H1 (cell line): Measurements from ENCODE around the gene CHMP1B. TPM values are rescaled to one million over a fixed set of nuclear protein-coding genes. Genes with fewer than 3 reads are reported as not detected.
A peak's percentile ranks its signal among the peaks of the same experiment; 100 is the strongest.

Experiments used
- CTCF ChIA-PET: fragments of 300-600 bp; sonication (Branson Sonifier 250); formaldehyde crosslinking; loops from one replicate; lab custom pipeline; 2021; ENCODE audit not compliant: partially characterized antibody; lab: Charles Lee
- POLR2A ChIA-PET: fragments of 300-600 bp; sonication (Branson Sonifier 250); formaldehyde crosslinking; loops from one replicate; lab custom pipeline; 2021; ENCODE audit warnings: inconsistent platforms; ENCODE audit not compliant: partially characterized antibody; lab: Charles Lee
- DNase-seq, 2 experiments: peaks; one replicate each; pipeline versions ENCODE4 v3.0.0 to v3.0.0-alpha.2; 2010 to 2022; ENCODE audit warnings: low spot score in 2 of 2, low read depth in 1 of 2, mixed read lengths in 1 of 2
- FAIRE-seq: peaks from 2 replicates; lab custom pipeline; 2011; peaks lifted over from hg19 to GRCh38; lab: Jason Lieb, UNC
- H2AFZ ChIP-seq: 2 replicates; pipeline ENCODE4 v1.8.1; 2012; ENCODE audit warnings: low read length, inconsistent platforms
- H2AK5ac ChIP-seq: 2 replicates; pipeline ENCODE4 v1.6.1; 2013; ENCODE audit warnings: low read depth, low read length
- H2BK120ac ChIP-seq: replicated peaks from 2 replicates; pipeline ENCODE3; 2013; ENCODE audit warnings: low read depth, low read length, inconsistent platforms
- H2BK12ac ChIP-seq: 2 replicates; pipeline ENCODE4 v1.6.1; 2013; ENCODE audit warnings: low read depth, low read length
- H2BK15ac ChIP-seq: 2 replicates; pipeline ENCODE4 v1.6.1; 2013; ENCODE audit warnings: low read length
- H2BK20ac ChIP-seq: 2 replicates; pipeline ENCODE4 v1.6.1; 2013; ENCODE audit warnings: low read length
- H2BK5ac ChIP-seq: 2 replicates; pipeline ENCODE4 v1.6.1; 2013; ENCODE audit warnings: low read depth, low read length
- H3K14ac ChIP-seq: 2 replicates; pipeline ENCODE4 v1.6.1; 2013; ENCODE audit warnings: inconsistent platforms; ENCODE audit not compliant: insufficient read length
- H3K18ac ChIP-seq: 2 replicates; pipeline ENCODE4 v1.6.1; 2013; ENCODE audit warnings: low read length; ENCODE audit errors: extremely low read depth
- H3K23ac ChIP-seq: 2 replicates; pipeline ENCODE4 v1.6.1; 2013; ENCODE audit warnings: inconsistent platforms; ENCODE audit not compliant: insufficient read length
- H3K23me2 ChIP-seq: 2 replicates; pipeline ENCODE4 v1.6.1; 2013; ENCODE audit warnings: low read depth, low read length
- H3K27ac ChIP-seq: 2 replicates; pipeline ENCODE4 v1.6.1; 2011; ENCODE audit warnings: low read depth, low read length, inconsistent platforms
- H3K27me3 ChIP-seq, 4 experiments: replicated peaks in 1 of 4; 1 replicate in 1 of 4; 2 replicates in 3 of 4; pipeline versions ENCODE4 v1.6.1 to v1.8.1; 2011 to 2013; ENCODE audit warnings: low read length in 3 of 4, mild to moderate bottlenecking in 3 of 4, inconsistent platforms in 2 of 4, mixed read lengths in 2 of 4, moderate library complexity in 1 of 4; ENCODE audit not compliant: control insufficient read depth in 3 of 4, insufficient read depth in 3 of 4; ENCODE audit errors: extremely low read depth in 1 of 4
- H3K36me3 ChIP-seq, 4 experiments: 2 replicates each; pipeline versions ENCODE4 v1.6.1 to v1.8.1; 2011 to 2013; ENCODE audit warnings: mild to moderate bottlenecking in 4 of 4, low read length in 3 of 4, moderate library complexity in 2 of 4, control low read depth in 1 of 4, inconsistent platforms in 1 of 4; ENCODE audit not compliant: insufficient read depth in 4 of 4, control insufficient read depth in 2 of 4
- H3K4ac ChIP-seq: replicated peaks from 2 replicates; pipeline ENCODE3; 2013; ENCODE audit warnings: low read length, low read depth, mixed read lengths, inconsistent platforms; ENCODE audit not compliant: insufficient read length
- H3K4me1 ChIP-seq, 4 experiments: replicated peaks in 1 of 4; 1 replicate in 1 of 4; 2 replicates in 3 of 4; pipeline versions ENCODE4 v1.6.1 to v1.8.1; 2011 to 2013; ENCODE audit warnings: low read length in 3 of 4, inconsistent platforms in 2 of 4, mixed read lengths in 1 of 4; ENCODE audit not compliant: insufficient read depth in 4 of 4, control insufficient read depth in 3 of 4
- H3K4me2 ChIP-seq, 2 experiments: 2 replicates each; pipeline versions ENCODE4 v1.6.1 to v1.8.1; 2011 to 2013; ENCODE audit warnings: low read depth in 2 of 2, low read length in 2 of 2, control low read depth in 1 of 2, inconsistent platforms in 1 of 2, mild to moderate bottlenecking in 1 of 2; ENCODE audit not compliant: insufficient read depth in 1 of 2
- H3K4me3 ChIP-seq, 4 experiments: fragments of 200-600, 300-600 bp in 1 of 4; sonication (generic), shearing (Covaris generic), sonication (Bioruptor Twin) in 1 of 4; 2 replicates each; pipeline versions ENCODE4 v1.5.1 to v1.8.1; 2011 to 2016; ENCODE audit warnings: low read length in 4 of 4, low read depth in 3 of 4, control low read depth in 2 of 4, inconsistent platforms in 2 of 4, mild to moderate bottlenecking in 2 of 4, mixed read lengths in 1 of 4, moderate library complexity in 1 of 4; ENCODE audit not compliant: insufficient read depth in 2 of 4; ENCODE audit errors: extremely low read depth in 1 of 4
- H3K56ac ChIP-seq: replicated peaks from 2 replicates; pipeline ENCODE3; 2013; ENCODE audit warnings: low read depth, mild to moderate bottlenecking, mixed read lengths, low read length, inconsistent platforms; ENCODE audit not compliant: insufficient read length
- H3K79me1 ChIP-seq: 2 replicates; pipeline ENCODE4 v1.6.1; 2013; ENCODE audit warnings: low read depth, low read length, control low read depth
- H3K79me2 ChIP-seq, 2 experiments: 2 replicates each; pipeline versions ENCODE4 v1.6.1 to v1.8.1; 2012 to 2013; ENCODE audit warnings: low read length in 2 of 2, mild to moderate bottlenecking in 2 of 2, inconsistent platforms in 1 of 2; ENCODE audit not compliant: insufficient read depth in 2 of 2, control insufficient read depth in 1 of 2
- H3K9ac ChIP-seq, 4 experiments: replicated peaks in 1 of 4; 1 replicate in 1 of 4; 2 replicates in 3 of 4; pipeline versions ENCODE4 v1.6.1 to v1.8.1; 2011 to 2013; ENCODE audit warnings: low read depth in 3 of 4, low read length in 3 of 4, control low read depth in 2 of 4, mild to moderate bottlenecking in 2 of 4, moderate library complexity in 2 of 4, inconsistent platforms in 1 of 4; ENCODE audit errors: extremely low read depth in 1 of 4
- H3K9me3 ChIP-seq, 2 experiments: 2 replicates each; pipeline versions ENCODE4 v1.6.1 to v1.8.1; 2012 to 2013; ENCODE audit warnings: mild to moderate bottlenecking in 2 of 2, moderate library complexity in 2 of 2, control low read depth in 1 of 2, inconsistent platforms in 1 of 2, low read depth in 1 of 2, low read length in 1 of 2, mixed read lengths in 1 of 2; ENCODE audit not compliant: insufficient read depth in 2 of 2
- H4K20me1 ChIP-seq, 2 experiments: replicated peaks in 1 of 2; 2 replicates each; pipeline versions ENCODE3 to v1.8.1; 2011 to 2013; ENCODE audit warnings: inconsistent platforms in 2 of 2, low read length in 2 of 2, mild to moderate bottlenecking in 1 of 2; ENCODE audit not compliant: insufficient read depth in 2 of 2, control insufficient read depth in 1 of 2
- H4K5ac ChIP-seq: 2 replicates; pipeline ENCODE4 v1.6.1; 2013; ENCODE audit warnings: low read length, low read depth, mixed read lengths, inconsistent platforms; ENCODE audit not compliant: insufficient read length
- H4K8ac ChIP-seq: 2 replicates; pipeline ENCODE4 v1.8.0; 2013; ENCODE audit warnings: mild to moderate bottlenecking, moderate library complexity, low read length, inconsistent platforms; ENCODE audit not compliant: insufficient read depth; ENCODE audit errors: extremely low read depth
- H4K91ac ChIP-seq: replicated peaks from 2 replicates; pipeline ENCODE3; 2013; ENCODE audit warnings: low read length, mixed read lengths, inconsistent platforms; ENCODE audit not compliant: insufficient read length
- ASH2L ChIP-seq: fragments of 200-600, 300-600 bp; sonication (generic); IDR thresholded peaks from one replicate; pipeline ENCODE4 v1.7.1; 2017; ENCODE audit warnings: low read length
- CHD1 ChIP-seq: IDR thresholded peaks from 2 replicates; pipeline ENCODE4 v1.6.1; 2012; ENCODE audit warnings: low read depth, low read length, improper control_type of control experiment
- EP300 ChIP-seq, 2 experiments: IDR thresholded peaks; 1 replicate in 1 of 2; 2 replicates in 1 of 2; pipeline ENCODE4 v1.6.1; 2011 to 2012; ENCODE audit warnings: low read depth in 2 of 2, low read length in 2 of 2, mild to moderate bottlenecking in 2 of 2, borderline replicate concordance in 1 of 2, inconsistent platforms in 1 of 2, moderate library complexity in 1 of 2
- NANOG ChIP-seq: IDR thresholded peaks from 2 replicates; pipeline ENCODE4 v1.6.1; 2011; ENCODE audit warnings: low read length, low read depth, mild to moderate bottlenecking, inconsistent platforms; ENCODE audit not compliant: insufficient read depth, poor library complexity, severe bottlenecking
- POLR2A ChIP-seq, 2 experiments: IDR thresholded peaks; 1 replicate in 1 of 2; 2 replicates in 1 of 2; pipeline ENCODE4 v1.6.1; 2011; ENCODE audit warnings: low read depth in 2 of 2, low read length in 2 of 2, mild to moderate bottlenecking in 2 of 2; ENCODE audit errors: control extremely low read depth in 1 of 2
- RAD21 ChIP-seq, 2 experiments: IDR thresholded peaks in 1 of 2; conservative IDR thresholded peaks in 1 of 2; 2 replicates each; pipeline ENCODE4 v1.6.1; 2011; ENCODE audit warnings: low read depth in 2 of 2, low read length in 2 of 2, improper control_type of control experiment in 1 of 2, inconsistent platforms in 1 of 2, mild to moderate bottlenecking in 1 of 2, moderate library complexity in 1 of 2
- SP2 ChIP-seq: IDR thresholded peaks from 2 replicates; pipeline ENCODE4 v1.6.1; 2012; ENCODE audit warnings: mild to moderate bottlenecking, low read length, inconsistent platforms
- TAF1 ChIP-seq: IDR thresholded peaks from 2 replicates; pipeline ENCODE4 v1.6.1; 2011; ENCODE audit warnings: mild to moderate bottlenecking, low read depth, low read length
- TCF12 ChIP-seq: IDR thresholded peaks from 2 replicates; pipeline ENCODE4 v1.6.1; 2011; ENCODE audit warnings: low read depth, mild to moderate bottlenecking, low read length
- WGBS, 2 experiments: shearing (Covaris generic) in 1 of 2; methylation state at CpG; one replicate each; pipeline versions ENCODE4 v1.1.6 to v1.1.7; 2013 to 2015; ENCODE audit warnings: low lambda C conversion rate in 2 of 2, mixed read lengths in 2 of 2, inconsistent platforms in 1 of 2, low coverage in 1 of 2, missing lambda C conversion rate in 1 of 2; ENCODE audit not compliant: insufficient replicate concordance in 2 of 2, insufficient coverage in 1 of 2, insufficient read length in 1 of 2; ENCODE audit errors: extremely low coverage in 1 of 2, missing lambda C conversion rate in 1 of 2; 5-methylcytosine and 5-hydroxymethylcytosine counted together
- polyA plus RNA-seq, 7 experiments: library from polyadenylated mRNA; depleted of rRNA in 3 of 7; stranded (reverse) in 5 of 7; unstranded in 2 of 7; fragments of >200 nt in 5 of 7; fragments of 200-250 nt in 2 of 7; gene quantifications; 1 replicate in 5 of 7; 2 replicates in 1 of 7; 4 replicates in 1 of 7; pipeline versions ENCODE4 v1.2.1 to v1.2.3, GENCODE V29; 2011 to 2013; ENCODE audit warnings: missing spikeins in 2 of 7, mixed read lengths in 2 of 7
- total RNA-seq: library from RNA; stranded (reverse); fragmentation: NEBNext Ultra II Directional; extraction: Animal tissue kit (Norgen Biotek cat#: 25700); gene quantifications from 2 replicates; pipeline ENCODE4 v1.2.1, GENCODE V29; 2021

CHMP1B gene
- total and polyA plus RNA-seq, 2 of the 8 experiments (the other 6 are each of a cell fraction or from before 2014, with no cell fraction given): 30.5 to 43.2 TPM

DNA sequence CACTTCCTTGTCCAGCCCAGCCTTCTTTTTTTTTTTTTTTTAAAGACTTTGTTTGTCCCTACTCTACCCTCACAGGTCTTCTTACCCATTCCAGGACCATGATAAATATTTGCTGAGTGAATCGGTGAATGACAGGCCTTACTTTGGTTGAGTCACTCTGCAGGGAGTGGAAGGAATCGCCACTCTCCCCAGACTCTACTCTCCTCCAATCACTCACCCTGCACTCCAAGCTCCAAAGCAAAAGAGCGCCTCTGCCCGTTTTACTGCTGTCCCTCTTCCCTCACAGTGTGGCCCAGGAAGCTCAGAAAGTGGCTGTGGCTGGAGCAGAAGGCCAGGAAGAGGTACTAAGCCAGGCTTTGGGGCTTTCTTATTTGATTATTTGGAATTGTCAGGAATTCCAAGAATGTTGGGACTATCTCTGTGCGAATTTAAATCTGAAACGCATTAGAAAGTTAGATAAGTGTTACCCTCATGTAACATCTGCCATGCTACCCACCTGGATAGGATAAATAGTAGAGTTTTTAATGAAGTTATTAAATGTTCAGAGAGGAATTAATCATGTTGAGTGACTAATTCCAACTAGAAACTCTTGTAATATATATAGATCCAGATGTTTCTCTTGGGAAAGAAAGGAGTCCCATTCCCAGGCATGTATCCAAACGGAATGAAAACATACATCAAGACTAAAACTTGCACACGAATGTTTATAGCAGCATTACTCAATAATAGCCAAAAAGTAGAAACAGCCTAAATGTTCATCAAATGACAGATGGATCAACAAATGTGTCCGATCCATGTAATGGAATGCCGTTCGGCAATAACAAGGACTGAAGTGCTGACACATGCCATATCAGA is 43.0 kb upstream of the CHMP1B start:
- Histone ChIP-seq H3K9me3 (no peaks in the 10 kb centered on the region), H4K20me1 (no peaks in the 10 kb centered on the region), H3K36me3 (no peaks in the 10 kb centered on the region), H3K9ac (peak overlapping the region in 2 of 4 experiments; percentile 26 to 28; a peak in 3 of 7 replicates), H3K27ac (peak overlapping the region; percentile 78), H3K14ac (no peak overlapping the region), H2BK12ac (peak overlapping the region; percentile 93), H3K79me1 (no peaks in the 10 kb centered on the region), H4K8ac (peak overlapping the region; percentile 9; the same call in 1 of the 2 replicates), H3K4me1 (peaks cover 16 to 32% (median 22%) of the 10 kb centered on the region in 4 experiments), H4K5ac (peak overlapping the region; percentile 52), H2AFZ (no peak overlapping the region), H2BK5ac (peak overlapping the region; percentile 92), H3K23me2 (peaks cover 3% of the 10 kb centered on the region; the same call in 1 of the 2 replicates), H3K18ac (peak overlapping the region; percentile 86), H2AK5ac (peak overlapping the region; percentile 67; the same call in 1 of the 2 replicates), H2BK20ac (peak overlapping the region; percentile 25; the same call in 1 of the 2 replicates), H3K79me2 (no peaks in the 10 kb centered on the region), H3K56ac (no peak overlapping the region), H3K23ac (peak overlapping the region; percentile 84), H4K91ac (peak overlapping the region; percentile 81), H3K27me3 (no peaks in the 10 kb centered on the region), H2BK120ac (peak overlapping the region; percentile 63), H2BK15ac (no peak overlapping the region), H3K4me3 (peak overlapping the region in 1 of 4 experiments; percentile 18; a peak in 1 of 8 replicates), H3K4ac (peak overlapping the region; percentile 98), H3K4me2 (peak overlapping the region in 1 of 2 experiments; percentile 43; a peak in 2 of 4 replicates)
- WGBS, 2 experiments: 56% methylated on average over 11 of the region's 11 CpGs; no CpG with 5 or more reads in 1 of the 2 experiments
- CTCF ChIA-PET: interaction anchor here (0.9 to 2.1 kb wide), 3 partner anchors 17 to 75 kb away, joined by 3 to 4 read pairs (median 4); no protein-coding TSS in a partner anchor
- POLR2A ChIA-PET: no interaction called here
- DNase-seq (no peak), FAIRE-seq (no peak)
- peak; percentile 4 to 23; a peak in 2 of 4 replicates for TF ChIP-seq RAD21 (IDR thresholded peaks at IDR 0.05 in 1 of 2, conservative IDR thresholded peaks at IDR 0.05 in 1 of 2; ENCODE audit: low read depth in 2 of 2, low read length in 2 of 2)
- TF ChIP-seq TAF1: peak; percentile 55; the same call in 1 of the 2 replicates
- peak; percentile 75; the same call in 1 of the 2 replicates for TF ChIP-seq TCF12
- TF ChIP-seq EP300 (IDR thresholded peaks at IDR 0.05; ENCODE audit: borderline replicate concordance in 1 of 2, low read depth in 2 of 2, low read length in 2 of 2): peak in 1 of 2 experiments; percentile 74; a peak in 1 of 3 replicates
- no peak for TF ChIP-seq CHD1
- TF ChIP-seq ASH2L: peak; percentile 62
- TF ChIP-seq POLR2A (IDR thresholded peaks at IDR 0.05; ENCODE audit: control extremely low read depth in 1 of 2, low read depth in 2 of 2, low read length in 2 of 2): peak in 1 of 2 experiments; percentile 47; a peak in 1 of 3 replicates
- no peak for TF ChIP-seq SP2
- TF ChIP-seq NANOG: peak; percentile 14
